K562 (cell line): ENCODE measurements around the gene GNA15. TPM values are rescaled to one million over a fixed set of nuclear protein-coding genes. Genes with fewer than 3 reads are reported as not detected.

Source experiments
- CHD7 ChIP-seq: fragments of 200-600 bp; sonication (generic); IDR thresholded peaks from one replicate; pipeline ENCODE4 v1.6.1; 2012; ENCODE audit warnings: mild to moderate bottlenecking, low read depth, low read length, inconsistent platforms
- CREBBP ChIP-seq: IDR thresholded peaks from one replicate; pipeline ENCODE4 v1.6.1; 2012; ENCODE audit warnings: low read depth, mild to moderate bottlenecking, control low read depth, inconsistent platforms, low read length
- HMG20B ChIP-seq: fragments of 250-450 bp; sonication (Bioruptor Pico); IDR thresholded peaks from 2 replicates; pipeline ENCODE4 v1.5.0; 2021; ENCODE audit warnings: mild to moderate bottlenecking
- HNRNPLL ChIP-seq: fragments of 200-400 bp; formaldehyde crosslinking; IDR thresholded peaks from 2 replicates; pipeline ENCODE4 v1.6.1; 2017; ENCODE audit warnings: low read length, low read depth, mild to moderate bottlenecking; ENCODE audit not compliant: poor library complexity, severe bottlenecking
- ILF3 ChIP-seq: fragments of 450-650 bp; IDR thresholded peaks from 2 replicates; pipeline ENCODE4 v1.6.1; 2018; ENCODE audit warnings: antibody characterized with exemption, mild to moderate bottlenecking, moderate library complexity, borderline replicate concordance
- KAT8 ChIP-seq: fragments of 450-650 bp; IDR thresholded peaks from 2 replicates; pipeline ENCODE4 v1.6.1; 2016; ENCODE audit warnings: low read depth, mild to moderate bottlenecking
- MAZ ChIP-seq, 2 experiments: fragments of 450-650 bp in 1 of 2; sonication (generic) in 1 of 2; formaldehyde crosslinking; IDR thresholded peaks in 1 of 2; conservative IDR thresholded peaks in 1 of 2; 2 replicates each; pipeline versions ENCODE4 v1.4.0 to v1.5.0; 2020; ENCODE audit warnings: mild to moderate bottlenecking in 1 of 2, missing genetic modification reagents in 1 of 2
- PHB2 ChIP-seq: fragments of 450-650 bp; IDR thresholded peaks from 2 replicates; pipeline ENCODE4 v1.6.1; 2017; ENCODE audit warnings: low read depth
- XRCC3 ChIP-seq: fragments of 450-650 bp; IDR thresholded peaks from 2 replicates; pipeline ENCODE4 v1.6.1; 2017; ENCODE audit warnings: mild to moderate bottlenecking, moderate library complexity
- ZNF165 ChIP-seq: fragments of 250-450 bp; sonication (Bioruptor Pico); IDR thresholded peaks from 2 replicates; pipeline ENCODE4 v1.4.0; 2020; ENCODE audit warnings: borderline replicate concordance
- ZNF263 ChIP-seq: sonication (generic); formaldehyde crosslinking; IDR thresholded peaks from 2 replicates; pipeline ENCODE4 v1.8.0; 2022; ENCODE audit warnings: mild to moderate bottlenecking, missing genetic modification reagents, borderline replicate concordance
- ZNF3 ChIP-seq: fragments of 250-450 bp; sonication (Bioruptor Pico); IDR thresholded peaks from 2 replicates; pipeline ENCODE4 v1.5.0; 2021; ENCODE audit warnings: mild to moderate bottlenecking, moderate library complexity
- polyA plus RNA-seq, 8 experiments: library from polyadenylated mRNA; depleted of rRNA in 4 of 8; stranded (reverse) in 5 of 8; unstranded in 3 of 8; fragments of >200 nt; fragmentation: Nextera tagmentation in 2 of 8; fragmentation: Illumina TruSeq in 1 of 8; extraction: Ambion mirVana in 2 of 8; extraction: Trizol in 1 of 8; gene quantifications; 2 replicates each; pipeline versions ENCODE4 v1.2.1 to v1.2.3, GENCODE V29; 2011 to 2014; ENCODE audit warnings: inconsistent platforms in 1 of 8, missing spikeins in 1 of 8
- total RNA-seq, 7 experiments: library from RNA; depleted of rRNA in 6 of 7; stranded (reverse); fragments of >200 nt in 6 of 7; fragmentation: Illumina TruSeq in 2 of 7; extraction: Trizol in 2 of 7; gene quantifications; 2 replicates each; pipeline versions ENCODE4 v1.2.1 to v1.2.3, GENCODE V29; 2011 to 2021; ENCODE audit warnings: low replicate concordance in 1 of 7
- TF ChIP-seq, protein P1 (sequence below), 2 experiments: fragments of 450-650 bp in 1 of 2; sonication (generic) in 1 of 2; formaldehyde crosslinking; conservative IDR thresholded peaks; 2 replicates each; pipeline versions ENCODE4 v1.4.0 to v1.8.1; 2020 to 2022; ENCODE audit warnings: mild to moderate bottlenecking in 1 of 2, missing genetic modification reagents in 1 of 2
- TF ChIP-seq, protein P2 (sequence below): fragments of 250-450 bp; sonication (Bioruptor Pico); IDR thresholded peaks from 2 replicates; pipeline ENCODE4 v1.8.0; 2022; ENCODE audit warnings: moderate library complexity, mild to moderate bottlenecking, inconsistent platforms

Gene GNA15
- total and polyA plus RNA-seq, 9 of the 15 experiments (the other 6 are each of a cell fraction or from before 2014, with no cell fraction given): 0.03 to 0.24 (median 0.11) TPM; not detected in 1

DNA sequence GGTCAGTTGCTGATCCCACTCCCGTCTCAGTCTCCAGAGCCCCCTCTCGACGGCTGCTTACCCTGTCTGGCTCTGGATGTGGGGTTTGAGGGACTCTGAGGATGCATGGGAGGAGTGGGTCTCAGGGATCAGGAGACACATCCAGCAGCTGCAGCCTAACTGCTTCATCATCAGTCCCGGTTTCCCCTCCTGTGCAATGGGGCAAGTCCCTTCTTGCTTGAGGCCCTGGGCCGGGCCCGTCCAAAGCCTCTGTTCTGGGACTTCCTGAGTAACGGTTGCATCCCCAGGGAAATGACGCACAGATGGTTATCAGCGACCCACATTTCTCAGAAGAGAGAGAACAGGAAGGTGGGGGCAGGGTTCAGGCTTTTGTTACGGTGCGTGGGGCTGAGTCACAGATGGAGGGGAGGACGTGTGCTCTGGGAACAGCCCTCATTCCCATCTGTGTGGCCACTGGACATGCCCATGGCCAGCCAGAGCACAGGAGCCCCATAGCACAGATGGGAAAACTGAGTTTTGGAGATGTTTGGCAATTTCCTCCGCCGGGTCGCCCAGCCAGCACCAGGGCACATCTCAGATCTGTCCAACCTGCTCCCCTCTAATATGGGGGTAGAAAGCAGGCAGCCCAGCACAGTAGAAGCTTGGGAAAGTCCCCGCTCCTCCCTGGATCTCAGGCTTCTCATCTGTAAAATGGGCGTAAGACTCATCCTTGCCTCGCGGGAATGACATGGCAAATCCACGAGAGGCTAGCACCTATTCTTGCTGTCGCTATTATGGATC, 19.3 kb downstream of the GNA15 start (continued):
- TF ChIP-seq HMG20B (CRISPR knock-in tag) (no peak), CHD7 (no peak), MAZ (CRISPR knock-in tag; conservative IDR thresholded peaks at IDR 0.05 in 1 of 2, IDR thresholded peaks at IDR 0.05 in 1 of 2) (peak; percentile 62 to 97; a peak in 3 of 4 replicates), PHB2 (no peak), CREBBP (no peak), ZNF3 (CRISPR knock-in tag) (0 out of 2 replicates have a peak, but pooled peaks have one; percentile 17), ZNF263 (CRISPR knock-in tag) (peak; percentile 95), ZNF165 (CRISPR knock-in tag) (peak; percentile 58; the same call in 1 of the 2 replicates), ILF3 (no peak), XRCC3 (no peak), HNRNPLL (peak; percentile 51), KAT8 (no peak)
- TF ChIP-seq, protein P1, sequence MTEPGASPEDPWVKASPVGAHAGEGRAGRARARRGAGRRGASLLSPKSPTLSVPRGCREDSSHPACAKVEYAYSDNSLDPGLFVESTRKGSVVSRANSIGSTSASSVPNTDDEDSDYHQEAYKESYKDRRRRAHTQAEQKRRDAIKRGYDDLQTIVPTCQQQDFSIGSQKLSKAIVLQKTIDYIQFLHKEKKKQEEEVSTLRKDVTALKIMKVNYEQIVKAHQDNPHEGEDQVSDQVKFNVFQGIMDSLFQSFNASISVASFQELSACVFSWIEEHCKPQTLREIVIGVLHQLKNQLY (CRISPR knock-in tag; conservative IDR thresholded peaks at IDR 0.05): peak in 1 of 2 experiments; percentile 65; a peak in 1 of 4 replicates
- TF ChIP-seq, protein P2, sequence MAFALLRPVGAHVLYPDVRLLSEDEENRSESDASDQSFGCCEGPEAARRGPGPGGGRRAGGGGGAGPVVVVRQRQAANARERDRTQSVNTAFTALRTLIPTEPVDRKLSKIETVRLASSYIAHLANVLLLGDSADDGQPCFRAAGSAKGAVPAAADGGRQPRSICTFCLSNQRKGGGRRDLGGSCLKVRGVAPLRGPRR (CRISPR knock-in tag): no peak
